Thyroid gland (tissue), 4 donors: ENCODE measurements around the gene MYB. TPM values are rescaled to one million over a fixed set of nuclear protein-coding genes. Genes with fewer than 3 reads are reported as not detected.

ENCODE experiments used
- DNase-seq, 2 donors: peaks; one replicate each; pipeline ENCODE4 v3.0.0-alpha.2; 2019
- H3K27ac ChIP-seq, 3 donors: fragments of 200-600 bp; sonication (generic); 1 replicate in 2 of 3; 2 replicates in 1 of 3; pipeline ENCODE4 v1.5.1; 2016 to 2019; ENCODE audit warnings: mild to moderate bottlenecking in 1 of 3, moderate library complexity in 1 of 3
- H3K27me3 ChIP-seq: fragments of 200-600 bp; sonication (generic); one replicate; pipeline ENCODE4 v1.5.1; 2019
- H3K36me3 ChIP-seq, 2 donors: fragments of 200-600 bp; sonication (generic); one replicate each; pipeline ENCODE4 v1.5.1; 2016 to 2019
- H3K4me1 ChIP-seq, 2 donors: fragments of 200-600 bp; sonication (generic); one replicate each; pipeline ENCODE4 v1.5.1; 2017 to 2019
- H3K4me3 ChIP-seq, 3 donors: fragments of 200-600 bp; sonication (generic); replicated peaks in 1 of 3; 1 replicate in 2 of 3; 2 replicates in 1 of 3; pipeline ENCODE4 v1.5.1; 2016; ENCODE audit warnings: mild to moderate bottlenecking in 1 of 3
- H3K9me3 ChIP-seq: fragments of 200-600 bp; sonication (generic); one replicate; pipeline ENCODE4 v1.5.1; 2017
- CTCF ChIP-seq, 6 experiments: fragments of 200-600 bp in 3 of 6; fragments of 450-650 bp in 3 of 6; sonication (generic) in 3 of 6; IDR thresholded peaks; one replicate each; pipeline ENCODE4 v1.5.1; 2016 to 2019; ENCODE audit warnings: antibody characterized with exemption in 6 of 6, mild to moderate bottlenecking in 2 of 6, inconsistent platforms in 1 of 6, moderate library complexity in 1 of 6
- POLR2A ChIP-seq, 2 donors: fragments of 450-650 bp; IDR thresholded peaks; one replicate each; pipeline ENCODE4 v1.6.1; 2017; ENCODE audit warnings: antibody characterized with exemption in 2 of 2, mild to moderate bottlenecking in 2 of 2, moderate library complexity in 1 of 2
- WGBS, 2 donors: methylation state at CpG; one replicate each; pipeline ENCODE4 v1.1.5; 2017; 5-methylcytosine and 5-hydroxymethylcytosine counted together
- intact Hi-C: fragments of 100-400 bp; cut with DNase I; formaldehyde crosslinking; loops from one replicate; pipeline ENCODE4 v1.15.1; 2023
- total RNA-seq, 4 donors: library from RNA; depleted of rRNA; stranded (reverse); fragments of >200 nt; gene quantifications; one replicate each; pipeline ENCODE4 v1.2.3, GENCODE V29; 2016

Gene MYB
- total RNA-seq, 4 donors from 2014 or later = 0.75 TPM; not detected in 3

GRCh38 chr6:135183002-135183531 lies 2.0 kb downstream of the MYB start:
- H3K27me3 ChIP-seq = no peaks in the 10 kb centered on the region

GRCh38 chr6:135183532-135184440 lies 2.7 kb downstream of the MYB start:
- intact Hi-C loops = no loop called here
- WGBS, 2 donors = 12 to 14% methylated on average over 16 to 19 of the region's 19 CpGs

More at GRCh38 chr6:135183002-135183531, 2.0 kb downstream of the MYB start:
- TF ChIP-seq POLR2A (IDR thresholded peaks at IDR 0.05) (no peak), CTCF (IDR thresholded peaks at IDR 0.05) (no peak)
- no peaks in the 10 kb centered on the region for H3K36me3 ChIP-seq
- H3K4me3 ChIP-seq = peak overlapping the region; percentile 15 to 40 (median 23)
- intact Hi-C loops = no loop called here
- WGBS, 2 donors = 1 to 2% methylated on average over 23 to 30 of the region's 32 CpGs
- DNase-seq = peak; percentile 53 to 57
- no peaks in the 10 kb centered on the region for H3K9me3 ChIP-seq
- no peak overlapping the region for H3K27ac ChIP-seq
- peaks cover 17 to 20% of the 10 kb centered on the region in 2 donors for H3K4me1 ChIP-seq

GRCh38 chr6:135185483-135185882 lies 4.4 kb downstream of the MYB start:
- Histone ChIP-seq H3K27me3 (no peaks in the 10 kb centered on the region), H3K36me3 (no peaks in the 10 kb centered on the region), H3K9me3 (no peaks in the 10 kb centered on the region), H3K4me3 (no peak overlapping the region), H3K4me1 (peaks cover 17 to 20% of the 10 kb centered on the region in 2 donors), H3K27ac (no peak overlapping the region)
- DNase-seq = no peak
- intact Hi-C loops = no loop called here
- 84 to 90% methylated on average over 3 of the region's 3 CpGs for WGBS, 2 donors
- no peak for TF ChIP-seq CTCF (IDR thresholded peaks at IDR 0.05)
- TF ChIP-seq POLR2A (IDR thresholded peaks at IDR 0.05) = no peak

More at GRCh38 chr6:135183532-135184440, 2.7 kb downstream of the MYB start:
- DNase-seq = peak; percentile 23 to 57
- no peaks in the 10 kb centered on the region for H3K36me3 ChIP-seq
- H3K9me3 ChIP-seq = no peaks in the 10 kb centered on the region
- H3K4me3 ChIP-seq = peak overlapping the region in 2 of 3 donors; percentile 15 to 40
- H3K4me1 ChIP-seq = peaks cover 17 to 20% of the 10 kb centered on the region in 2 donors
- no peak for TF ChIP-seq POLR2A (IDR thresholded peaks at IDR 0.05)
- peak in 4 of 6 experiments; percentile 9 to 44 (median 42) for TF ChIP-seq CTCF (IDR thresholded peaks at IDR 0.05)
- no peaks in the 10 kb centered on the region for H3K27me3 ChIP-seq
- H3K27ac ChIP-seq = no peak overlapping the region

- Histone ChIP-seq H3K4me3 (no peak overlapping the region), H3K27ac (no peak overlapping the region), H3K9me3 (no peaks in the 10 kb centered on the region), H3K27me3 (no peaks in the 10 kb centered on the region), H3K36me3 (no peaks in the 10 kb centered on the region), H3K4me1 (peaks cover 17 to 20% of the 10 kb centered on the region in 2 donors)
- WGBS, 2 donors = 96 to 100% methylated on average over 2 of the region's 2 CpGs
- TF ChIP-seq CTCF (IDR thresholded peaks at IDR 0.05) = no peak
- no peak for TF ChIP-seq POLR2A (IDR thresholded peaks at IDR 0.05)
- intact Hi-C loops = no loop called here
- no peak for DNase-seq
Measured at GRCh38 chr6:135186255-135186654, 5.1 kb downstream of the MYB start.

- no peak overlapping the region for H3K4me3 ChIP-seq
- DNase-seq = no peak
- intact Hi-C loops = no loop called here
- no peaks in the 10 kb centered on the region for H3K27me3 ChIP-seq
- H3K9me3 ChIP-seq = no peaks in the 10 kb centered on the region
- H3K27ac ChIP-seq = no peak overlapping the region
- H3K4me1 ChIP-seq = peaks cover 9 to 12% of the 10 kb centered on the region in 2 donors
- no peak for TF ChIP-seq CTCF (IDR thresholded peaks at IDR 0.05)
- no peak for TF ChIP-seq POLR2A (IDR thresholded peaks at IDR 0.05)
- no peaks in the 10 kb centered on the region for H3K36me3 ChIP-seq
- 93 to 95% methylated on average over 4 of the region's 4 CpGs for WGBS, 2 donors
Measured at GRCh38 chr6:135187372-135187771, 6.3 kb downstream of the MYB start.
